H9 (cell line): ENCODE data around the gene MEGF8. TPM values are rescaled to one million over a fixed set of nuclear protein-coding genes. Genes with fewer than 3 reads are reported as not detected.

Source experiments
- DNase-seq: peaks from one replicate; pipeline ENCODE4 v3.0.0-alpha.2; 2017
- H2AFZ ChIP-seq: one replicate; pipeline ENCODE4 v1.6.1; 2013; ENCODE audit warnings: mild to moderate bottlenecking, low read length, control low read depth, moderate library complexity
- H2AK5ac ChIP-seq: 2 replicates; pipeline ENCODE4 v1.6.1; 2013; ENCODE audit warnings: low read length, control low read depth, mixed read lengths; ENCODE audit not compliant: insufficient read length
- H2BK120ac ChIP-seq: one replicate; pipeline ENCODE4 v1.6.1; 2013; ENCODE audit warnings: low read depth, mild to moderate bottlenecking, low read length, control low read depth, inconsistent platforms; ENCODE audit not compliant: poor library complexity, severe bottlenecking
- H2BK12ac ChIP-seq: 2 replicates; pipeline ENCODE4 v1.6.1; 2013; ENCODE audit warnings: low read length, control low read depth, mixed read lengths, low read depth; ENCODE audit not compliant: insufficient read length
- H2BK15ac ChIP-seq: 2 replicates; pipeline ENCODE4 v1.6.1; 2013; ENCODE audit warnings: low read depth, low read length, control low read depth
- H2BK20ac ChIP-seq: one replicate; pipeline ENCODE4 v1.6.1; 2013; ENCODE audit warnings: low read depth, mild to moderate bottlenecking, low read length, control low read depth, inconsistent platforms; ENCODE audit not compliant: poor library complexity, severe bottlenecking
- H2BK5ac ChIP-seq: 2 replicates; pipeline ENCODE4 v1.6.1; 2013; ENCODE audit warnings: low read length, control low read depth, mixed read lengths; ENCODE audit not compliant: insufficient read length
- H3K14ac ChIP-seq: 2 replicates; pipeline ENCODE4 v1.6.1; 2013; ENCODE audit warnings: low read length, control low read depth; ENCODE audit not compliant: insufficient read depth
- H3K18ac ChIP-seq: 2 replicates; pipeline ENCODE4 v1.6.1; 2013; ENCODE audit warnings: low read depth, mild to moderate bottlenecking, mixed read lengths, low read length, control low read depth; ENCODE audit not compliant: insufficient read length
- H3K23ac ChIP-seq: 2 replicates; pipeline ENCODE4 v1.6.1; 2013; ENCODE audit warnings: low read length, control low read depth, mixed read lengths, low read depth; ENCODE audit not compliant: insufficient read length
- H3K23me2 ChIP-seq: 2 replicates; pipeline ENCODE4 v1.6.1; 2013; ENCODE audit warnings: low read depth, mild to moderate bottlenecking, mixed read lengths, low read length, control low read depth; ENCODE audit not compliant: insufficient read length, poor library complexity, severe bottlenecking
- H3K27ac ChIP-seq: 2 replicates; pipeline ENCODE4 v1.5.1; 2013; ENCODE audit warnings: low read length, control low read depth, mixed read lengths, low read depth; ENCODE audit not compliant: insufficient read length
- H3K27me3 ChIP-seq: 2 replicates; pipeline ENCODE4 v1.6.1; 2013; ENCODE audit warnings: low read length, control low read depth, inconsistent platforms; ENCODE audit not compliant: insufficient read depth
- H3K4ac ChIP-seq: 2 replicates; pipeline ENCODE4 v1.6.1; 2013; ENCODE audit warnings: low read depth, mild to moderate bottlenecking, control low read depth, inconsistent platforms, low read length, moderate library complexity
- H3K4me1 ChIP-seq: 2 replicates; pipeline ENCODE4 v1.6.1; 2013; ENCODE audit warnings: low read length, control low read depth, inconsistent platforms; ENCODE audit not compliant: insufficient read depth
- H3K4me2 ChIP-seq: 2 replicates; pipeline ENCODE4 v1.6.1; 2013; ENCODE audit warnings: low read length, control low read depth, mixed read lengths; ENCODE audit not compliant: insufficient read length, insufficient read depth
- H3K56ac ChIP-seq: 2 replicates; pipeline ENCODE4 v1.6.1; 2013; ENCODE audit warnings: low read depth, mild to moderate bottlenecking, mixed read lengths, low read length, control low read depth; ENCODE audit not compliant: insufficient read length
- H3K79me1 ChIP-seq: 2 replicates; pipeline ENCODE4 v1.6.1; 2013; ENCODE audit warnings: low read depth, mild to moderate bottlenecking, moderate library complexity, low read length, control low read depth, inconsistent platforms; ENCODE audit not compliant: insufficient read depth, poor library complexity, severe bottlenecking
- H3K79me2 ChIP-seq: 2 replicates; pipeline ENCODE4 v1.6.1; 2013; ENCODE audit warnings: low read length, control low read depth, inconsistent platforms; ENCODE audit not compliant: insufficient read depth
- H3K9ac ChIP-seq: 2 replicates; pipeline ENCODE4 v1.6.1; 2013; ENCODE audit warnings: low read length, control low read depth, mixed read lengths; ENCODE audit not compliant: insufficient read length; ENCODE audit errors: extremely low read depth
- H3K9me3 ChIP-seq: one replicate; pipeline ENCODE4 v1.6.1; 2013; ENCODE audit warnings: low read depth, low read length, inconsistent platforms; ENCODE audit not compliant: control insufficient read depth
- H3T11ph ChIP-seq: one replicate; pipeline ENCODE4 v1.6.1; 2013; ENCODE audit warnings: mild to moderate bottlenecking, low read length, control low read depth, inconsistent platforms
- H4K20me1 ChIP-seq: one replicate; pipeline ENCODE4 v1.6.1; 2013; ENCODE audit not compliant: control insufficient read depth, insufficient read length, insufficient read depth
- H4K5ac ChIP-seq: 2 replicates; pipeline ENCODE4 v1.6.1; 2013; ENCODE audit warnings: low read depth, mild to moderate bottlenecking, mixed read lengths, low read length, control low read depth; ENCODE audit not compliant: insufficient read length
- H4K8ac ChIP-seq: replicated peaks from 2 replicates; pipeline ENCODE4 v1.6.1; 2013; ENCODE audit warnings: low read length, control low read depth, mixed read lengths, low read depth; ENCODE audit not compliant: insufficient read length
- H4K91ac ChIP-seq: 2 replicates; pipeline ENCODE4 v1.6.1; 2013; ENCODE audit warnings: low read depth, mild to moderate bottlenecking, moderate library complexity, mixed read lengths, low read length, control low read depth; ENCODE audit not compliant: insufficient read length
- H3K27ac Mint-ChIP-seq, 3 experiments: 2 replicates in 2 of 3; 3 replicates in 1 of 3; pipeline ENCODE4 v1.8.0; 2020 to 2021; ENCODE audit warnings: mixed read lengths in 3 of 3, mild to moderate bottlenecking in 1 of 3, moderate library complexity in 1 of 3
- H3K27me3 Mint-ChIP-seq: 2 replicates; pipeline ENCODE4 v1.8.0; 2021; ENCODE audit warnings: low read depth, mild to moderate bottlenecking, moderate library complexity, mixed read lengths
- H3K36me3 Mint-ChIP-seq, 3 experiments: 2 replicates in 2 of 3; 3 replicates in 1 of 3; pipeline ENCODE4 v1.8.0; 2020 to 2021; ENCODE audit warnings: low read depth in 3 of 3, mixed read lengths in 3 of 3; ENCODE audit not compliant: insufficient read depth in 1 of 3
- H3K4me1 Mint-ChIP-seq, 2 experiments: 2 replicates each; pipeline ENCODE4 v1.8.0; 2020; ENCODE audit warnings: mixed read lengths in 2 of 2
- H3K4me3 Mint-ChIP-seq, 2 experiments: 2 replicates in 1 of 2; 3 replicates in 1 of 2; pipeline ENCODE4 v1.8.0; 2020 to 2021; ENCODE audit warnings: mild to moderate bottlenecking in 2 of 2, mixed read lengths in 2 of 2, moderate library complexity in 1 of 2
- H3K9me3 Mint-ChIP-seq, 2 experiments: 2 replicates in 1 of 2; 3 replicates in 1 of 2; pipeline ENCODE4 v1.8.0; 2020; ENCODE audit warnings: mild to moderate bottlenecking in 2 of 2, mixed read lengths in 2 of 2, moderate library complexity in 1 of 2
- WGBS: extraction: QIAGEN DNeasy Blood & Tissue Kit; methylation state at CpG from one replicate; pipeline ENCODE4 v1.1.7; 2013; ENCODE audit warnings: missing lambda C conversion rate, low lambda C conversion rate, mixed read lengths; ENCODE audit not compliant: insufficient read length; ENCODE audit errors: extremely low coverage; 5-methylcytosine and 5-hydroxymethylcytosine counted together
- total RNA-seq: library from RNA; stranded (reverse); gene quantifications from 2 replicates; pipeline ENCODE4 v1.2.1, GENCODE V29; 2021
- TF ChIP-seq, protein P1 (sequence below): fragments of 200-600 bp; sonication (generic); conservative IDR thresholded peaks from 3 replicates; pipeline ENCODE4 v1.8.0; 2021; ENCODE audit warnings: antibody characterized with exemption, mild to moderate bottlenecking

Gene MEGF8
- total RNA-seq, 1 experiment from 2014 or later, result 28.4 TPM

DNA sequence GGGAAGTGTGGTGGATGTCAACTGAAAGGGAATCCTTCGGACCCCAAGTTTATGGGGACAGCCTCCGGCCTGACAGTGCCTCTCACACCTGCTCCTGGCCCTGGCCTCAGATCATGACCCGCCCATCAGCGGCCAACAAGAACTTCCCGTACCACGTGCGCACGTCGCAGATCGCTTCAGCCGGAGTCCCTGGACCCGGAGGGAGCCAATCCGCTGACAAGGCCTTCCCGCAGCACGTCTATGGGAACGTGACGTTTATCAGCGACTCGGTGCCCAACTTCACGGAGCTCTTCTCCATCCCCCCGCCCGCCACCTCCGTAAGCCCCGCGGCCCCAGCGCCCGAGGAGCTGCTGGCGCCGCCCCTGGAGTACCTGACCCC is 2.0 kb upstream of the MEGF8 start:
- Histone ChIP-seq H4K20me1 (no peaks in the 10 kb centered on the region), H3K23me2 (peaks cover 19% of the 10 kb centered on the region), H3K9me3 (no peaks in the 10 kb centered on the region), H3K4me2 (peak overlapping the region; percentile 62), H3K27me3 (no peaks in the 10 kb centered on the region), H2BK120ac (no peak overlapping the region), H2BK20ac (no peak overlapping the region), H3K23ac (no peak overlapping the region), H4K8ac (no peak overlapping the region), H3K27ac (no peak overlapping the region), H3K79me1 (peaks cover 8% of the 10 kb centered on the region), H3K14ac (no peak overlapping the region), H2BK15ac (no peak overlapping the region), H2BK5ac (no peak overlapping the region), H3K18ac (no peak overlapping the region), H2BK12ac (no peak overlapping the region), H2AK5ac (no peak overlapping the region), H3K4ac (no peak overlapping the region), H4K5ac (no peak overlapping the region), H3K79me2 (peaks cover 3% of the 10 kb centered on the region; the same call in 1 of the 2 replicates), H3K4me1 (no peaks in the 10 kb centered on the region; the same call in 1 of the 2 replicates), H2AFZ (no peak overlapping the region), H3K56ac (no peak overlapping the region), H3T11ph (no peak overlapping the region), H3K9ac (no peak overlapping the region), H4K91ac (no peak overlapping the region)
- no peak overlapping the region for H3K27ac Mint-ChIP-seq
- TF ChIP-seq, protein P1, sequence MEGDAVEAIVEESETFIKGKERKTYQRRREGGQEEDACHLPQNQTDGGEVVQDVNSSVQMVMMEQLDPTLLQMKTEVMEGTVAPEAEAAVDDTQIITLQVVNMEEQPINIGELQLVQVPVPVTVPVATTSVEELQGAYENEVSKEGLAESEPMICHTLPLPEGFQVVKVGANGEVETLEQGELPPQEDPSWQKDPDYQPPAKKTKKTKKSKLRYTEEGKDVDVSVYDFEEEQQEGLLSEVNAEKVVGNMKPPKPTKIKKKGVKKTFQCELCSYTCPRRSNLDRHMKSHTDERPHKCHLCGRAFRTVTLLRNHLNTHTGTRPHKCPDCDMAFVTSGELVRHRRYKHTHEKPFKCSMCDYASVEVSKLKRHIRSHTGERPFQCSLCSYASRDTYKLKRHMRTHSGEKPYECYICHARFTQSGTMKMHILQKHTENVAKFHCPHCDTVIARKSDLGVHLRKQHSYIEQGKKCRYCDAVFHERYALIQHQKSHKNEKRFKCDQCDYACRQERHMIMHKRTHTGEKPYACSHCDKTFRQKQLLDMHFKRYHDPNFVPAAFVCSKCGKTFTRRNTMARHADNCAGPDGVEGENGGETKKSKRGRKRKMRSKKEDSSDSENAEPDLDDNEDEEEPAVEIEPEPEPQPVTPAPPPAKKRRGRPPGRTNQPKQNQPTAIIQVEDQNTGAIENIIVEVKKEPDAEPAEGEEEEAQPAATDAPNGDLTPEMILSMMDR, result no peak
- peaks cover 10 to 16% of the 10 kb centered on the region in 2 experiments for H3K4me1 Mint-ChIP-seq
- DNase-seq, result peak; percentile 90
- H3K4me3 Mint-ChIP-seq, result peak overlapping the region; percentile 60 to 84
- H3K9me3 Mint-ChIP-seq, result no peaks in the 10 kb centered on the region
- no CpG with 5 or more reads among the region's 29 CpGs for WGBS
- H3K27me3 Mint-ChIP-seq, result peaks cover 46% of the 10 kb centered on the region
- H3K36me3 Mint-ChIP-seq, result peaks cover 0 to 3% (median 0%) of the 10 kb centered on the region in 3 experiments; a peak in 2 of 7 replicates
